ENCODE data around the gene GPC3. TPM values are rescaled to one million over a fixed set of nuclear protein-coding genes. Genes with fewer than 3 reads are reported as not detected.

The GPC3 gene
- total RNA-seq, 1 experiment from 2014 or later = 0.24 TPM

- intact Hi-C loops (cut with micrococcal nuclease; ENCODE audit: unreplicated experiment) = no loop called here
- Histone ChIP-seq H3K4me1 (ENCODE audit: insufficient read depth, low read length, poor library complexity, severe bottlenecking) (no peaks in the 10 kb centered on the region), H3K9me3 (ENCODE audit: low read depth, low read length, poor library complexity, severe bottlenecking) (no peaks in the 10 kb centered on the region), H3K4me3 (ENCODE audit: low read depth, low read length, poor library complexity, severe bottlenecking) (no peak overlapping the region), H3K27ac (ENCODE audit: low read depth, low read length, poor library complexity, severe bottlenecking) (no peak overlapping the region), H3K36me3 (ENCODE audit: insufficient read depth, low read length, poor library complexity, severe bottlenecking) (no peaks in the 10 kb centered on the region), H3K27me3 (replicated peaks; ENCODE audit: insufficient read depth, low read depth, low read length, poor library complexity) (no peaks in the 10 kb centered on the region)
- no TSS peak for BruUV-seq (replicated peaks)
- TF ChIP-seq EZH2 (IDR thresholded peaks at IDR 0.05; ENCODE audit: borderline replicate concordance, low read depth, low read length, poor library complexity, severe bottlenecking) = no peak
- no peak for TF ChIP-seq CTCF (conservative IDR thresholded peaks at IDR 0.05; ENCODE audit: low read depth, low read length)
- CTCF ChIA-PET = no interaction called here
- no peak for DNase-seq (ENCODE audit: low spot score)
- POLR2A ChIA-PET (ENCODE audit: low non-redundant PET) = no interaction called here
Measured at GRCh38 chrX:133749370-133749769, 236.0 kb downstream of the GPC3 start.

- TF ChIP-seq CTCF (conservative IDR thresholded peaks at IDR 0.05; ENCODE audit: low read depth, low read length) (no peak), EZH2 (IDR thresholded peaks at IDR 0.05; ENCODE audit: borderline replicate concordance, low read depth, low read length, poor library complexity, severe bottlenecking) (no peak)
- Histone ChIP-seq H3K9me3 (ENCODE audit: low read depth, low read length, poor library complexity, severe bottlenecking) (no peaks in the 10 kb centered on the region), H3K27ac (ENCODE audit: low read depth, low read length, poor library complexity, severe bottlenecking) (no peak overlapping the region), H3K4me1 (ENCODE audit: insufficient read depth, low read length, poor library complexity, severe bottlenecking) (no peaks in the 10 kb centered on the region), H3K4me3 (ENCODE audit: low read depth, low read length, poor library complexity, severe bottlenecking) (no peak overlapping the region), H3K36me3 (ENCODE audit: insufficient read depth, low read length, poor library complexity, severe bottlenecking) (no peaks in the 10 kb centered on the region), H3K27me3 (replicated peaks; ENCODE audit: insufficient read depth, low read depth, low read length, poor library complexity) (no peaks in the 10 kb centered on the region)
- no TSS peak for BruUV-seq (replicated peaks)
- DNase-seq (ENCODE audit: low spot score) = no peak
- intact Hi-C loops (cut with micrococcal nuclease; ENCODE audit: unreplicated experiment) = no loop called here
- POLR2A ChIA-PET (ENCODE audit: low non-redundant PET) = no interaction called here
- CTCF ChIA-PET = no interaction called here
Measured at GRCh38 chrX:133747196-133747595, 238.2 kb downstream of the GPC3 start.

- H3K36me3 ChIP-seq (ENCODE audit: insufficient read depth, low read length, poor library complexity, severe bottlenecking) = no peaks in the 10 kb centered on the region
- ChIA-PET CTCF (no interaction called here), POLR2A (ENCODE audit: low non-redundant PET) (no interaction called here)
- no peaks in the 10 kb centered on the region for H3K4me1 ChIP-seq (ENCODE audit: insufficient read depth, low read length, poor library complexity, severe bottlenecking)
- no peaks in the 10 kb centered on the region for H3K9me3 ChIP-seq (ENCODE audit: low read depth, low read length, poor library complexity, severe bottlenecking)
- TF ChIP-seq CTCF (conservative IDR thresholded peaks at IDR 0.05; ENCODE audit: low read depth, low read length) (no peak), EZH2 (IDR thresholded peaks at IDR 0.05; ENCODE audit: borderline replicate concordance, low read depth, low read length, poor library complexity, severe bottlenecking) (no peak)
- no peak overlapping the region for H3K4me3 ChIP-seq (ENCODE audit: low read depth, low read length, poor library complexity, severe bottlenecking)
- BruUV-seq (replicated peaks) = no TSS peak
- no peaks in the 10 kb centered on the region for H3K27me3 ChIP-seq (replicated peaks; ENCODE audit: insufficient read depth, low read depth, low read length, poor library complexity)
- intact Hi-C loops (cut with micrococcal nuclease; ENCODE audit: unreplicated experiment) = no loop called here
- H3K27ac ChIP-seq (ENCODE audit: low read depth, low read length, poor library complexity, severe bottlenecking) = no peak overlapping the region
- no peak for DNase-seq (ENCODE audit: low spot score)
Measured at GRCh38 chrX:133746593-133746992, 238.8 kb downstream of the GPC3 start.
